A549 (cell line): ENCODE measurements around the gene DPH5. TPM values are rescaled to one million over a fixed set of nuclear protein-coding genes. Genes with fewer than 3 reads are reported as not detected.

Experiments used
- ATAC-seq, 2 experiments: fragments of 200-7000 bp in 1 of 2; fragments of >200 bp in 1 of 2; cut with Nextera tagmentation in 1 of 2; cut with Tn5 transposase in 1 of 2; 3 replicates each; pipeline versions ENCODE4 v1.8.0 to v1.9.1; 2018 to 2020; ENCODE audit warnings: mild to moderate bottlenecking in 1 of 2, moderate library complexity in 1 of 2
- CTCF ChIA-PET: fragments of 300-600 bp; sonication (Branson Sonifier 250); formaldehyde crosslinking; extraction: SDS; loops from one replicate; lab custom pipeline; 2021; ENCODE audit warnings: antibody characterized with exemption, inconsistent platforms; lab: Yijun Ruan, JAX
- POLR2A ChIA-PET: fragments of 350-600 bp; formaldehyde crosslinking; extraction: SDS; loops from one replicate; lab custom pipeline; 2021; ENCODE audit warnings: antibody characterized with exemption, inconsistent platforms; lab: Yijun Ruan, JAX
- DNase-seq, 2 experiments: peaks; one replicate each; pipeline versions ENCODE4 v3.0.0 to v3.0.0-alpha.2; 2011 to 2016; ENCODE audit warnings: low read depth in 1 of 2, low spot score in 1 of 2
- FAIRE-seq: peaks from 2 replicates; lab custom pipeline; 2011; peaks lifted over from hg19 to GRCh38; lab: Jason Lieb, UNC
- H3K27ac ChIP-seq, 2 experiments: fragments of >200 bp; sonication (Bioruptor Twin); formaldehyde crosslinking; 3 replicates each; pipeline ENCODE4 v1.5.1; 2016 to 2017
- H3K4me1 ChIP-seq: fragments of >200 bp; sonication (Bioruptor Twin); formaldehyde crosslinking; 3 replicates; pipeline ENCODE4 v1.6.1; 2016
- H3K4me2 ChIP-seq: fragments of >200 bp; sonication (Bioruptor Twin); formaldehyde crosslinking; 3 replicates; pipeline ENCODE4 v1.6.1; 2016
- H3K4me3 ChIP-seq: fragments of >200 bp; sonication (Bioruptor Twin); formaldehyde crosslinking; 3 replicates; pipeline ENCODE4 v1.5.1; 2016
- H3K9me3 ChIP-seq: fragments of >200 bp; sonication (Bioruptor Twin); formaldehyde crosslinking; 3 replicates; pipeline ENCODE4 v1.6.1; 2016
- BHLHE40 ChIP-seq: IDR thresholded peaks from 2 replicates; pipeline ENCODE4 v1.6.1; 2012; ENCODE audit warnings: low read depth, low read length, inconsistent platforms
- CBX2 ChIP-seq: fragments of 200-600 bp; sonication (generic); IDR thresholded peaks from 2 replicates; pipeline ENCODE4 v1.6.1; 2016; ENCODE audit warnings: low read depth, mild to moderate bottlenecking, borderline replicate concordance
- CBX8 ChIP-seq: fragments of 200-600 bp; sonication (generic); IDR thresholded peaks from 2 replicates; pipeline ENCODE4 v1.6.1; 2016
- CEBPB ChIP-seq, 2 experiments: fragments of >200 bp in 1 of 2; sonication (Bioruptor Twin) in 1 of 2; formaldehyde crosslinking in 1 of 2; IDR thresholded peaks; 2 replicates each; pipeline ENCODE4 v1.6.1; 2012 to 2016
- CHD2 ChIP-seq: fragments of 150-350 bp; IDR thresholded peaks from 2 replicates; pipeline ENCODE4 v1.6.1; 2014; ENCODE audit warnings: low read length; ENCODE audit not compliant: partially characterized antibody
- CHD4 ChIP-seq: fragments of 200-600 bp; sonication (generic); IDR thresholded peaks from 2 replicates; pipeline ENCODE4 v1.6.1; 2016; ENCODE audit warnings: antibody characterized with exemption, mild to moderate bottlenecking, borderline replicate concordance
- E2F6 ChIP-seq: IDR thresholded peaks from 2 replicates; pipeline ENCODE4 v1.6.1; 2012; ENCODE audit warnings: low read depth, borderline replicate concordance
- GATA3 ChIP-seq: IDR thresholded peaks from 2 replicates; pipeline ENCODE4 v1.6.1; 2012; ENCODE audit warnings: borderline replicate concordance
- JUN ChIP-seq, 2 experiments: fragments of >200 bp; sonication (Bioruptor Twin); formaldehyde crosslinking; IDR thresholded peaks; 2 replicates in 1 of 2; 3 replicates in 1 of 2; pipeline ENCODE4 v1.6.1; 2016 to 2017
- JUNB ChIP-seq: fragments of >200 bp; sonication (Bioruptor Twin); formaldehyde crosslinking; IDR thresholded peaks from 2 replicates; pipeline ENCODE4 v1.6.1; 2016
- KDM1A ChIP-seq: fragments of 200-600 bp; sonication (generic); IDR thresholded peaks from 2 replicates; pipeline ENCODE4 v1.6.1; 2016; ENCODE audit warnings: low read depth, mild to moderate bottlenecking
- KDM5A ChIP-seq: fragments of 200-600 bp; sonication (generic); IDR thresholded peaks from 2 replicates; pipeline ENCODE4 v1.6.1; 2016; ENCODE audit warnings: antibody characterized with exemption, mild to moderate bottlenecking
- MAX ChIP-seq: IDR thresholded peaks from 2 replicates; pipeline ENCODE4 v1.6.1; 2012
- MYC ChIP-seq: IDR thresholded peaks from 2 replicates; pipeline ENCODE4 v1.6.1; 2012; ENCODE audit warnings: mild to moderate bottlenecking, inconsistent platforms, low read length, improper control_type of control experiment, borderline replicate concordance
- NFE2L2 ChIP-seq: fragments of 150-350 bp; conservative IDR thresholded peaks from 2 replicates; pipeline ENCODE4 v1.6.1; 2014; ENCODE audit warnings: low read length
- PHF8 ChIP-seq: fragments of 200-600 bp; sonication (generic); IDR thresholded peaks from 2 replicates; pipeline ENCODE4 v1.6.1; 2016; ENCODE audit warnings: low read depth, mild to moderate bottlenecking, antibody characterized with exemption, moderate library complexity, borderline replicate concordance
- POLR2A ChIP-seq: IDR thresholded peaks from 2 replicates; pipeline ENCODE4 v1.6.1; 2012; ENCODE audit warnings: mild to moderate bottlenecking, low read length
- POLR2AphosphoS2 ChIP-seq: conservative IDR thresholded peaks from 2 replicates; pipeline ENCODE4 v1.6.1; 2012; ENCODE audit warnings: low read length, improper control_type of control experiment, inconsistent platforms
- RAD21 ChIP-seq, 2 experiments: fragments of >200 bp in 1 of 2; sonication (Bioruptor Twin) in 1 of 2; formaldehyde crosslinking in 1 of 2; IDR thresholded peaks in 1 of 2; conservative IDR thresholded peaks in 1 of 2; 2 replicates in 1 of 2; 3 replicates in 1 of 2; pipeline ENCODE4 v1.6.1; 2012 to 2018; ENCODE audit warnings: inconsistent platforms in 1 of 2
- RCOR1 ChIP-seq: fragments of 150-350 bp; IDR thresholded peaks from 2 replicates; pipeline ENCODE4 v1.6.1; 2014; ENCODE audit warnings: antibody characterized with exemption, low read length, low read depth
- REST ChIP-seq: fragments of 200-600 bp; sonication (generic); IDR thresholded peaks from 2 replicates; pipeline ENCODE4 v1.6.1; 2016; ENCODE audit warnings: antibody characterized with exemption, mild to moderate bottlenecking, moderate library complexity
- RFX5 ChIP-seq: fragments of 450-650 bp; IDR thresholded peaks from 2 replicates; pipeline ENCODE4 v1.7.1; 2014; ENCODE audit warnings: antibody characterized with exemption, mild to moderate bottlenecking, moderate library complexity
- SMC3 ChIP-seq: fragments of >200 bp; sonication (Bioruptor Twin); formaldehyde crosslinking; IDR thresholded peaks from 3 replicates; pipeline ENCODE4 v1.6.1; 2018; ENCODE audit warnings: inconsistent platforms
- TFCP2L1 ChIP-seq: fragments of 250-450 bp; sonication (Bioruptor Pico); IDR thresholded peaks from 2 replicates; pipeline ENCODE4 v1.5.0; 2021; ENCODE audit warnings: mild to moderate bottlenecking
- TP53 ChIP-seq: fragments of 250-450 bp; sonication (Bioruptor Pico); IDR thresholded peaks from 2 replicates; pipeline ENCODE4 v1.5.0; 2021; ENCODE audit warnings: mild to moderate bottlenecking, moderate library complexity
- ZFP36 ChIP-seq: fragments of 450-650 bp; IDR thresholded peaks from 2 replicates; pipeline ENCODE4 v1.6.1; 2014; ENCODE audit warnings: borderline replicate concordance; ENCODE audit not compliant: partially characterized antibody
- ZNF302 ChIP-seq: fragments of 250-450 bp; sonication (Bioruptor Pico); IDR thresholded peaks from 2 replicates; pipeline ENCODE4 v1.9.0; 2021; ENCODE audit warnings: inconsistent platforms, mild to moderate bottlenecking, moderate library complexity
- WGBS: methylation state at CpG from one replicate; pipeline ENCODE4 v1.1.6; 2017; ENCODE audit errors: missing lambda C conversion rate; 5-methylcytosine and 5-hydroxymethylcytosine counted together
- polyA minus RNA-seq: library from RNA; depleted of rRNA, polyadenylated mRNA; stranded (reverse); fragments of >200 nt; gene quantifications from 2 replicates; pipeline ENCODE4 v1.2.3, GENCODE V29; 2011; rRNA and poly(A)+ RNA removed
- polyA plus RNA-seq, 4 experiments: library from polyadenylated mRNA; depleted of rRNA in 3 of 4; stranded (reverse); fragments of >200 nt; fragmentation: RNase III in 1 of 4; extraction: RNeasy Plus Mini Kit Qiagen cat#74134 plus additional on column Dnase treatment in 1 of 4; gene quantifications; 2 replicates in 3 of 4; 3 replicates in 1 of 4; pipeline ENCODE4 v1.2.3, GENCODE V29; 2011 to 2017
- TF ChIP-seq, protein P1 (sequence below): fragments of 150-350 bp; IDR thresholded peaks from 2 replicates; pipeline ENCODE4 v1.6.1; 2014; ENCODE audit warnings: low read depth, mild to moderate bottlenecking, low read length
- TF ChIP-seq, protein P2 (sequence below): fragments of 450-650 bp; IDR thresholded peaks from 2 replicates; pipeline ENCODE4 v1.6.1; 2014; ENCODE audit warnings: antibody characterized with exemption
- TF ChIP-seq, protein P3 (sequence below): fragments of 250-450 bp; sonication (Bioruptor Pico); IDR thresholded peaks from 2 replicates; pipeline ENCODE4 v1.5.0; 2021; ENCODE audit warnings: mild to moderate bottlenecking, moderate library complexity, borderline replicate concordance

The DPH5 gene, protein sequence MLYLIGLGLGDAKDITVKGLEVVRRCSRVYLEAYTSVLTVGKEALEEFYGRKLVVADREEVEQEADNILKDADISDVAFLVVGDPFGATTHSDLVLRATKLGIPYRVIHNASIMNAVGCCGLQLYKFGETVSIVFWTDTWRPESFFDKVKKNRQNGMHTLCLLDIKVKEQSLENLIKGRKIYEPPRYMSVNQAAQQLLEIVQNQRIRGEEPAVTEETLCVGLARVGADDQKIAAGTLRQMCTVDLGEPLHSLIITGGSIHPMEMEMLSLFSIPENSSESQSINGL
- 85.3 and 89.7 TPM in 2 replicates for polyA plus RNA-seq (2011; rRNA removed)
- 28.2 and 30.0 TPM in 2 replicates for polyA plus RNA-seq (2012; cell fraction: cytosol; rRNA removed)
- 11.9 and 22.1 TPM in 2 replicates for polyA plus RNA-seq (2012; cell fraction: nucleus; rRNA removed)
- polyA plus RNA-seq (2017; fragmentation: RNase III; extraction: RNeasy Plus Mini Kit Qiagen cat#74134 plus additional on column Dnase treatment) = 38.7 to 41.7 TPM (median 40.4 TPM) in 3 replicates
- polyA minus RNA-seq = 14.8 and 16.4 TPM in 2 replicates

DNA sequence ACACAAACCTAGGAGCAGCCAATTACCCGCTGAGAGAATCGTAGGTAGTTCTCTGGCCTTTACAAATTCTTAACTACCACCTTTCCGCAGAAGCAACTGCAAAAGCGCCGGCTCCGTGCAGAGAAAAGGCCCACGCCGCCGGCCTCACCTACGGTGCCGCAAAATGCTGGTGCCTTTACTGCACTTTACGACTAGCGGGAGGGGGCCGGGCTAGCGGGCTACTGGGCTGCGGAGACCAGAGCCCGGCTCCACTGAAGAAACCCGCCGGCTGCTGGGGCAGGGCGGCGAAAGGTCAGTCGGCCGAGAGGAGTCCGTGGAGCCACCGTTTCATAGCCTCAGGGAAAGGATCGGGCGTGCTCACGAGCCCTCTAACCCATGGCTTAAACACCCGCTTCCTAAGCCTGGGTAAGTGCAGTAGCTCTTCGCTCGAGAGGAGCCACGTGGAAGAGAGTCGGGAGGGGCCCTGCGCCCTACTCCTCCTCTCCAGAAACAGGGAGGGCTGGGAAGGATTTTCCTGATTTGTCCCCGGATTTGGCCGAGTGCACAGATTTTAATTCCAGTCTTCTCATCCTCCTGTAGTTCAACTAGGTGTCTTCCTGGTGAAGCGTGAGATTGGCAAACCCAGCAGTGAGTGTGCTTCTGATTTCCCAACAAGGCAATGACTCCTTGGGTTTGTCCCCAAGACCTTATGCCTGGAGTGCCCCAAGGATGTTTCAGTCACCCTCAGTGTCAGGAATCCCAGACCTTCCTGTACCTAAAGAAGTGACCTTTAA, at the start of gene DPH5:
Gene DPH5 (minus strand): TSS at position 128 of the 773 bp plus-strand sequence. CDS start 341 bp downstream, outside the sequence.
- ChIA-PET CTCF (interaction anchor here (0.6 to 1.6 kb wide), 2 partner anchors 213 to 263 kb away, joined by 3 to 4 read pairs; no protein-coding TSS in a partner anchor), POLR2A (no interaction called here)
- peak within 1 kb of the TSS; percentile 92 for H3K4me2 ChIP-seq
- TF ChIP-seq E2F6 = peak; percentile 78; the same call in 1 of the 2 replicates
- TF ChIP-seq JUN (IDR thresholded peaks at IDR 0.05) = peak in 1 of 2 experiments; percentile 77; a peak in 4 of 5 replicates
- TF ChIP-seq KDM1A = no peak
- no peak for TF ChIP-seq POLR2AphosphoS2
- no peak for TF ChIP-seq JUNB
- TF ChIP-seq MAX = peak; percentile 95
- no peak for TF ChIP-seq CBX2
- TF ChIP-seq CHD4 = no peak
- TF ChIP-seq GATA3 = peak; percentile 54; the same call in 1 of the 2 replicates
- no peak for TF ChIP-seq CEBPB (IDR thresholded peaks at IDR 0.05)
- peak; percentile 84; the same call in 1 of the 2 replicates for TF ChIP-seq PHF8
- peak; percentile 81; the same call in 1 of the 2 replicates for TF ChIP-seq MYC
- TF ChIP-seq RFX5 = no peak
- TF ChIP-seq NFE2L2 = no peak
- TF ChIP-seq CHD2 = no peak
- TF ChIP-seq POLR2A = peak; percentile 73
- TF ChIP-seq REST = no peak
- TF ChIP-seq, protein P1, sequence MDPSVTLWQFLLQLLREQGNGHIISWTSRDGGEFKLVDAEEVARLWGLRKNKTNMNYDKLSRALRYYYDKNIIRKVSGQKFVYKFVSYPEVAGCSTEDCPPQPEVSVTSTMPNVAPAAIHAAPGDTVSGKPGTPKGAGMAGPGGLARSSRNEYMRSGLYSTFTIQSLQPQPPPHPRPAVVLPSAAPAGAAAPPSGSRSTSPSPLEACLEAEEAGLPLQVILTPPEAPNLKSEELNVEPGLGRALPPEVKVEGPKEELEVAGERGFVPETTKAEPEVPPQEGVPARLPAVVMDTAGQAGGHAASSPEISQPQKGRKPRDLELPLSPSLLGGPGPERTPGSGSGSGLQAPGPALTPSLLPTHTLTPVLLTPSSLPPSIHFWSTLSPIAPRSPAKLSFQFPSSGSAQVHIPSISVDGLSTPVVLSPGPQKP = no peak
- TF ChIP-seq KDM5A = no peak
- no peak for TF ChIP-seq ZNF302 (CRISPR knock-in tag)
- TF ChIP-seq, protein P2, sequence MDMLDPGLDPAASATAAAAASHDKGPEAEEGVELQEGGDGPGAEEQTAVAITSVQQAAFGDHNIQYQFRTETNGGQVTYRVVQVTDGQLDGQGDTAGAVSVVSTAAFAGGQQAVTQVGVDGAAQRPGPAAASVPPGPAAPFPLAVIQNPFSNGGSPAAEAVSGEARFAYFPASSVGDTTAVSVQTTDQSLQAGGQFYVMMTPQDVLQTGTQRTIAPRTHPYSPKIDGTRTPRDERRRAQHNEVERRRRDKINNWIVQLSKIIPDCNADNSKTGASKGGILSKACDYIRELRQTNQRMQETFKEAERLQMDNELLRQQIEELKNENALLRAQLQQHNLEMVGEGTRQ = no peak
- no peak for TF ChIP-seq TFCP2L1 (CRISPR knock-in tag)
- no peak for TF ChIP-seq RAD21 (conservative IDR thresholded peaks at IDR 0.05 in 1 of 2, IDR thresholded peaks at IDR 0.05 in 1 of 2)
- TF ChIP-seq, protein P3, sequence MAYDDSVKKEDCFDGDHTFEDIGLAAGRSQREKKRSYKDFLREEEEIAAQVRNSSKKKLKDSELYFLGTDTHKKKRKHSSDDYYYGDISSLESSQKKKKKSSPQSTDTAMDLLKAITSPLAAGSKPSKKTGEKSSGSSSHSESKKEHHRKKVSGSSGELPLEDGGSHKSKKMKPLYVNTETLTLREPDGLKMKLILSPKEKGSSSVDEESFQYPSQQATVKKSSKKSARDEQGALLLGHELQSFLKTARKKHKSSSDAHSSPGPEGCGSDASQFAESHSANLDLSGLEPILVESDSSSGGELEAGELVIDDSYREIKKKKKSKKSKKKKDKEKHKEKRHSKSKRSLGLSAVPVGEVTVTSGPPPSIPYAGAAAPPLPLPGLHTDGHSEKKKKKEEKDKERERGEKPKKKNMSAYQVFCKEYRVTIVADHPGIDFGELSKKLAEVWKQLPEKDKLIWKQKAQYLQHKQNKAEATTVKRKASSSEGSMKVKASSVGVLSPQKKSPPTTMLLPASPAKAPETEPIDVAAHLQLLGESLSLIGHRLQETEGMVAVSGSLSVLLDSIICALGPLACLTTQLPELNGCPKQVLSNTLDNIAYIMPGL (CRISPR knock-in tag) = no peak
- no peak for TF ChIP-seq ZFP36
- TF ChIP-seq CBX8 = no peak
- no peak for TF ChIP-seq TP53 (CRISPR knock-in tag)
- TF ChIP-seq BHLHE40 = no peak
- no peak for TF ChIP-seq RCOR1
- TF ChIP-seq SMC3 = no peak

More for the DNA sequence above, at the start of gene DPH5:
- H3K9me3 ChIP-seq = no peaks in the 10 kb centered on the region
- peak within 1 kb of the TSS; percentile 76 for H3K4me3 ChIP-seq
- peaks cover 31% of the 10 kb centered on the region; the same call in 2 of the 3 replicates for H3K4me1 ChIP-seq
- FAIRE-seq = no peak
- 1% methylated on average over 19 of the region's 37 CpGs for WGBS
- peak; percentile 28 to 90 for DNase-seq
- ATAC-seq = peak; percentile 93 to 98
- H3K27ac ChIP-seq = peak within 1 kb of the TSS; percentile 86 to 94
